Measurements from ENCODE around the gene NTM. TPM values are rescaled to one million over a fixed set of nuclear protein-coding genes. Genes with fewer than 3 reads are reported as not detected.

NTM gene
- total RNA-seq, 1 experiment from 2014 or later: 8.6 TPM

DNA sequence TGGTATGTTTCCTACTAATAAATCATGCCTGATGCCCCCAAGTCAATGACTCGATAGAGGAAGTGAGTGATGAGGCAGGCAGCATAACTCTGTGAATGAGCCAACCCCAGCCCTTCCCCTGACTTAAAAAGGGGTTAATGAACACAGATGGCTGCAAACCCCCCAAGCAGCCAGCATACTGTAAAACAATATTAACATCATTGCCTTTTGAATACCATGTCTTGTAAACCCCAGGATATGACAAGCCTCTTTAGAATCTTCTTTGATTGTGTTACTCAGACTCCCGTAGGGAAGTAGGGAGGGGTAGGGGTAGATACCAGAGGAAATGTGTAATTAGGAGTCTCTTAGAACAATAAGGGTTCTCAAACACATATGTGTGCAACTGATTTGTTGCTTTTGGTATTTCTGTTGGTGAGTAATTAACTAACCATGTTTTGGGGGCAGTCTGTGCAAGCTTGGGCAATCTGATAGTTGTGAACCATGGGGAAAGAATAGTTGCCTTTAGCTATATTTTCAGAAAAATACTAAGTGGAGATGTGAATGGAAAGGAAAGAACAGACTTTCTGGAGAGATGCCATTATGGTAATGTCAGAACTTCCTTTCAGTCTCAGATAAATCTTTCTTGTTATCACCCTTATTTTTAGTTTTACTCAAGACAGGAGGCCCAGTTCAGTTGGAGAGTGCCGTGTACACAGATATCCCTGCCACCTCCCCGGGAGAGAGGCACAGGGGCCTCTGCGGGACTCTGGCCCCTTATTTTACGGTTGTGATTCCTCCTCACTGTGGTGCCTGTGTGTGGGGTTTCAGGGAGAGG lies 701.8 kb downstream of the NTM start:
- peak; percentile 97 for DNase-seq (ENCODE audit: low spot score)
- H3K36me3 ChIP-seq (ENCODE audit: insufficient read depth, low read length, poor library complexity, severe bottlenecking): no peaks in the 10 kb centered on the region
- H3K4me3 ChIP-seq (ENCODE audit: low read depth, low read length, poor library complexity, severe bottlenecking): no peak overlapping the region
- BruUV-seq (replicated peaks): no TSS peak
- no peaks in the 10 kb centered on the region for H3K9me3 ChIP-seq (ENCODE audit: low read depth, low read length, poor library complexity, severe bottlenecking)
- no peak for TF ChIP-seq EZH2 (IDR thresholded peaks at IDR 0.05; ENCODE audit: borderline replicate concordance, low read depth, low read length, poor library complexity, severe bottlenecking)
- TF ChIP-seq, protein P1, sequence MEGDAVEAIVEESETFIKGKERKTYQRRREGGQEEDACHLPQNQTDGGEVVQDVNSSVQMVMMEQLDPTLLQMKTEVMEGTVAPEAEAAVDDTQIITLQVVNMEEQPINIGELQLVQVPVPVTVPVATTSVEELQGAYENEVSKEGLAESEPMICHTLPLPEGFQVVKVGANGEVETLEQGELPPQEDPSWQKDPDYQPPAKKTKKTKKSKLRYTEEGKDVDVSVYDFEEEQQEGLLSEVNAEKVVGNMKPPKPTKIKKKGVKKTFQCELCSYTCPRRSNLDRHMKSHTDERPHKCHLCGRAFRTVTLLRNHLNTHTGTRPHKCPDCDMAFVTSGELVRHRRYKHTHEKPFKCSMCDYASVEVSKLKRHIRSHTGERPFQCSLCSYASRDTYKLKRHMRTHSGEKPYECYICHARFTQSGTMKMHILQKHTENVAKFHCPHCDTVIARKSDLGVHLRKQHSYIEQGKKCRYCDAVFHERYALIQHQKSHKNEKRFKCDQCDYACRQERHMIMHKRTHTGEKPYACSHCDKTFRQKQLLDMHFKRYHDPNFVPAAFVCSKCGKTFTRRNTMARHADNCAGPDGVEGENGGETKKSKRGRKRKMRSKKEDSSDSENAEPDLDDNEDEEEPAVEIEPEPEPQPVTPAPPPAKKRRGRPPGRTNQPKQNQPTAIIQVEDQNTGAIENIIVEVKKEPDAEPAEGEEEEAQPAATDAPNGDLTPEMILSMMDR (conservative IDR thresholded peaks at IDR 0.05; ENCODE audit: low read depth, low read length): no peak
- no peaks in the 10 kb centered on the region for H3K27me3 ChIP-seq (replicated peaks; ENCODE audit: insufficient read depth, low read depth, low read length, poor library complexity)
- intact Hi-C loops (cut with micrococcal nuclease; ENCODE audit: unreplicated experiment): loop anchor here (1.0 to 2.0 kb wide), 2 partner anchors 95 to 168 kb away; no protein-coding TSS in a partner anchor
- ChIA-PET POLR2A (ENCODE audit: low non-redundant PET) (no interaction called here), CTCF (no interaction called here)
- peaks cover 30% of the 10 kb centered on the region for H3K4me1 ChIP-seq (ENCODE audit: insufficient read depth, low read length, poor library complexity, severe bottlenecking)
- peak overlapping the region; percentile 91 for H3K27ac ChIP-seq (ENCODE audit: low read depth, low read length, poor library complexity, severe bottlenecking)

DNA sequence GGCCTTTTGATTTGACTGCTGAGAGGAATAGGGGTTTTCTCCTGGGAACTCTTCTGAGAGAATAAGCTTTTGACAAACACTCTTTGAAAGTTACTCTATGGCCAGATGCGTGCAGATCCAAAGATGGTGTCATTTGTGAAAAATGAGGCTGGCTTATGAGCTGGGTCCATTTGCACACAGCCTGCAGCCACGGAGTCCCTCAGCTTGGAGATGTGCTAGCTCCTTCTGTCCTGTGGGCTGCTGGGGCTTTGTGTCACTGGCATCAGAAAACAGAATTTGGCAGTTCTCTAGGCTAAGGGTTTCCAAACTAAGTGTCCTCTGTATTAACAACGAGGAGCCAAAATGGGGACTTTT lies 702.4 kb downstream of the NTM start:
- Histone ChIP-seq H3K4me1 (ENCODE audit: insufficient read depth, low read length, poor library complexity, severe bottlenecking) (peaks cover 30% of the 10 kb centered on the region), H3K27ac (ENCODE audit: low read depth, low read length, poor library complexity, severe bottlenecking) (peak overlapping the region; percentile 91), H3K4me3 (ENCODE audit: low read depth, low read length, poor library complexity, severe bottlenecking) (no peak overlapping the region), H3K9me3 (ENCODE audit: low read depth, low read length, poor library complexity, severe bottlenecking) (no peaks in the 10 kb centered on the region), H3K36me3 (ENCODE audit: insufficient read depth, low read length, poor library complexity, severe bottlenecking) (no peaks in the 10 kb centered on the region), H3K27me3 (replicated peaks; ENCODE audit: insufficient read depth, low read depth, low read length, poor library complexity) (no peaks in the 10 kb centered on the region)
- no TSS peak for BruUV-seq (replicated peaks)
- intact Hi-C loops (cut with micrococcal nuclease; ENCODE audit: unreplicated experiment): loop anchor here (1.0 to 2.0 kb wide), 2 partner anchors 96 to 169 kb away; no protein-coding TSS in a partner anchor
- CTCF ChIA-PET: no interaction called here
- no peak for DNase-seq (ENCODE audit: low spot score)
- POLR2A ChIA-PET (ENCODE audit: low non-redundant PET): no interaction called here
- no peak for TF ChIP-seq EZH2 (IDR thresholded peaks at IDR 0.05; ENCODE audit: borderline replicate concordance, low read depth, low read length, poor library complexity, severe bottlenecking)
- TF ChIP-seq, protein P1 (conservative IDR thresholded peaks at IDR 0.05; ENCODE audit: low read depth, low read length): no peak

DNA sequence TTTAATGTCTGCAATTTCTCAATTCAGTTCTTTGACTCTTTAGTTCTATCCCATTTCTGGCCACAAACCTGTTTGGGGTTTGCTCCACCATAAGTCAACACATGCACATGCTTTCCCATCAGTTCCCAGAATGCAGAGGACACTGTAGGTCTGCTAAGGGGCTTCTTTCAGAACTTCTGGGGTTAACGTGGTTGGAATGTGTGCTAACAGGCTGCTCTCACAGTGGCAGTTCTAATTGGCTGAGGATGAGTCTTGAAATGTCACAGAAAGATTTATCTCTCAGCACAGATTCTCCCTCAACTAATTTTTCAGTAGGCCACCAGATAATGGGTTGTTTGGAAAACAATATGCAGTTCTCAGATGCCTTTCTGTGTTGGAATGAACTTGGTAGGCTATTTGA lies 703.4 kb downstream of the NTM start:
- H3K4me1 ChIP-seq (ENCODE audit: insufficient read depth, low read length, poor library complexity, severe bottlenecking): peaks cover 36% of the 10 kb centered on the region
- BruUV-seq (replicated peaks): no TSS peak
- no peak for DNase-seq (ENCODE audit: low spot score)
- CTCF ChIA-PET: no interaction called here
- POLR2A ChIA-PET (ENCODE audit: low non-redundant PET): no interaction called here
- no peak overlapping the region for H3K4me3 ChIP-seq (ENCODE audit: low read depth, low read length, poor library complexity, severe bottlenecking)
- H3K27ac ChIP-seq (ENCODE audit: low read depth, low read length, poor library complexity, severe bottlenecking): peak overlapping the region; percentile 91
- TF ChIP-seq EZH2 (IDR thresholded peaks at IDR 0.05; ENCODE audit: borderline replicate concordance, low read depth, low read length, poor library complexity, severe bottlenecking): no peak
- TF ChIP-seq, protein P1 (conservative IDR thresholded peaks at IDR 0.05; ENCODE audit: low read depth, low read length): no peak
- H3K9me3 ChIP-seq (ENCODE audit: low read depth, low read length, poor library complexity, severe bottlenecking): no peaks in the 10 kb centered on the region
- intact Hi-C loops (cut with micrococcal nuclease; ENCODE audit: unreplicated experiment): loop anchor here (2.0 kb wide), 1 partner anchor 97 kb away; no protein-coding TSS in a partner anchor
- H3K27me3 ChIP-seq (replicated peaks; ENCODE audit: insufficient read depth, low read depth, low read length, poor library complexity): no peaks in the 10 kb centered on the region
- no peaks in the 10 kb centered on the region for H3K36me3 ChIP-seq (ENCODE audit: insufficient read depth, low read length, poor library complexity, severe bottlenecking)
